ENCODE measurements around the gene SH3GL3.

SH3GL3 gene

DNA sequence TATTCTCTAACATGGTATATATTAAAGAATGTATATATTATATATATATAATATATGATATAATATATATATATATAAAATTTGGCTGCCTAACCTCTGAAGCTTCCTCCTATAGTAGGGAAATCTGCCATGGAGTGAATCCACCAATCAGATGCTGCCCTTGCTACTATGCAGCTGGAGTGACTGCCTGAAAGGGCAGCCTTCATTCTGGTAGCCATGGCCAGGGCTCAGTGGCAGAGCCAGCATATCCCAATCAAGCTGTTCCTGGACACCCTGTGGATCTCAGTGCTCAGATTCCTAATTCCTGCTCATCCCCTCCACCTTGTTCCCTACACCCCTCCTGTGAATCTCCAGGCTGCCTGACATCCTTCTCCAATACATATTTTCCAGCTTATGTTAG is 2.2 kb upstream of the SH3GL3 start:
- no peak overlapping the region for H3K27ac ChIP-seq
- TF ChIP-seq, protein P1, sequence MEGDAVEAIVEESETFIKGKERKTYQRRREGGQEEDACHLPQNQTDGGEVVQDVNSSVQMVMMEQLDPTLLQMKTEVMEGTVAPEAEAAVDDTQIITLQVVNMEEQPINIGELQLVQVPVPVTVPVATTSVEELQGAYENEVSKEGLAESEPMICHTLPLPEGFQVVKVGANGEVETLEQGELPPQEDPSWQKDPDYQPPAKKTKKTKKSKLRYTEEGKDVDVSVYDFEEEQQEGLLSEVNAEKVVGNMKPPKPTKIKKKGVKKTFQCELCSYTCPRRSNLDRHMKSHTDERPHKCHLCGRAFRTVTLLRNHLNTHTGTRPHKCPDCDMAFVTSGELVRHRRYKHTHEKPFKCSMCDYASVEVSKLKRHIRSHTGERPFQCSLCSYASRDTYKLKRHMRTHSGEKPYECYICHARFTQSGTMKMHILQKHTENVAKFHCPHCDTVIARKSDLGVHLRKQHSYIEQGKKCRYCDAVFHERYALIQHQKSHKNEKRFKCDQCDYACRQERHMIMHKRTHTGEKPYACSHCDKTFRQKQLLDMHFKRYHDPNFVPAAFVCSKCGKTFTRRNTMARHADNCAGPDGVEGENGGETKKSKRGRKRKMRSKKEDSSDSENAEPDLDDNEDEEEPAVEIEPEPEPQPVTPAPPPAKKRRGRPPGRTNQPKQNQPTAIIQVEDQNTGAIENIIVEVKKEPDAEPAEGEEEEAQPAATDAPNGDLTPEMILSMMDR (IDR thresholded peaks at IDR 0.05): no peak
- TF ChIP-seq ZFX (IDR thresholded peaks at IDR 0.05; ENCODE audit: borderline replicate concordance): no peak

DNA sequence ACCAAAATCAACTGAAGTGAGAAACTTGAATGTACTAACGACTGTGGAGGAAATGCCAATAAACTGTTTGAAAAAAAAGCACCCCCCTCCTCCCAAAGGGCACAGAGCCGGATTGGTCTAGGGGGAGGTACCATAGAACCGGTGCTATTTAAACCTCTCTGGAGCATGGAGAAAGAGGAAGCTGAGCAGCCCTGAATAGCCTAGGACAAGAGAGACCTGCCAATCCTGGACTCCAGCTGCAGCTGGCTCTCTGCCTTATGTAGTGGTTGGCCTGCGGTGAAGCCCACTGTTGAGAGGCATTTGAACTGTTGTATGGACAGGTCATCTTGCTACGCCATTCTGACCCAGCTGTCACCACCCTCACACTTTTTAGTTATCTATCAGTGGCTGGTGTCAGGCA is 1.5 kb upstream of the SH3GL3 start:
- no peak for TF ChIP-seq ZFX (IDR thresholded peaks at IDR 0.05; ENCODE audit: borderline replicate concordance)
- TF ChIP-seq, protein P1 (IDR thresholded peaks at IDR 0.05): no peak
- no peak overlapping the region for H3K27ac ChIP-seq

DNA sequence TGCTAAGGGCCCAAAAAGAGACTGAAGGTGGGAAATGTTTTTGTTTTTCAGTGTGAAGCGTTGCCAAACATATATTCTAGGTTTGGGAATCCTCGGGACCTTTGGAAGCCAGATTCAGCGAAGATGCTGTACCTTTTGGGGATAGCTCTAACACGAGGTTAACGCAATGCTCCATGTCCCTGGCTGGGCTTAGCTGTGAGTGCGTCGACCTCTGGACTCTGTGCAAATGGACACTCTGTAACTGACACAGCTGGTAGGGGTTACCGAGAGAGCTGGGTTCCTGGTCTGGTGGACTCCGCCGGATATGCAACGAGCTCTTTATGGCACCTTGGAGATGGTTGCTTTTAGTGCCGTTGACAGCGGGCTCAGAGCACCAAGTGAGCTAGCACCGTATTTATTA is 724 bp upstream of the SH3GL3 start:
- TF ChIP-seq, protein P1 (IDR thresholded peaks at IDR 0.05): no peak
- no peak for TF ChIP-seq ZFX (IDR thresholded peaks at IDR 0.05; ENCODE audit: borderline replicate concordance)
- H3K27ac ChIP-seq: no peak overlapping the region

DNA sequence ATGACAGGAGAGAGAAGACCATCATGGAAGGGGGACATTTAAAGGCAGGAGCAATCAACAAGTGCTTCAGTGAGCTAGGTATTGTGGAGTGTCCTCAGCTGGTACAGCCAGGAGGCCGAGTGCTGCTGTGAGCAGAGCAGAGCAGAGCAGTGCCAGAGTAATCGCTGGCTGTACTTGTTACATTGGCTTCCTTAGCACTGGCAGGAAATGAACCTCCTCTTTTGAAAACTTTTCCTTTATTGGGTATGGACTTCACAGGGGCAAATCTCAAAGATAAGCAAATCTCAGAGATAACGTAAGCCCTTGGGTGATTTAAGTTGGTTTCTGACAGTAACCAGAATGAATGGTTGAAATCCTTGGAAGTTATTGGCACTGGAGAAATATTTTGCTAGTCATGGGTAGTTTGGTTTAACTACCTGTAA is 2.1 kb downstream of the SH3GL3 start:
- no peak overlapping the region for H3K27ac ChIP-seq
- no peak for TF ChIP-seq ZFX (IDR thresholded peaks at IDR 0.05; ENCODE audit: borderline replicate concordance)
- TF ChIP-seq, protein P1 (IDR thresholded peaks at IDR 0.05): no peak

DNA sequence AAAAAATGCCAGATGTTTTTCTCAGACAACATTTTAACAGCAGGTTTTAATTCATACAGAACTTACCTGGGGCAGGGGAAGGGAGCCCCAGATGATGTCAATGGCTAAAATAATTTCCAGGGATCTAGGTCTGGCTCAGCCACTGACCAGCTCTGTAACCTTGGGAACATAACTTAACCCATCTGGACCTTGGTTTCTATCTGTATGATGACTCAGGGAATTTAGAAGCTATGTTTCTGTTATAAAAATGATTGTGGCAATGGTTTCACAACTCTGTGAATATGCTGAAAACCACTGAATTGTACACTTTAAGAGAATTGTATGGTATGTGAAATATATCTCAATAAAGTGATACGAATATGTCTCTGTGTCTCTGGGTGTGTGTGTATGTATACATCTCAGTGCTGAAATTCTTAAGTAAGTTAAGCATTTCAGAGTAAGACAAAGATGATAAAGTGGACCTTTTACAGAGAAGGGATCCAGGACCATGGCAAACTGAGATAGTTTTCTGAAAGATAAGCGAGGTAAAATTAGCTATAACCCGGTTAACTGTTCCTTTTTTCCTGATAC is 2.9 kb downstream of the SH3GL3 start:
- no peak overlapping the region for H3K27ac ChIP-seq
- no peak for TF ChIP-seq ZFX (IDR thresholded peaks at IDR 0.05; ENCODE audit: borderline replicate concordance)
- TF ChIP-seq, protein P1 (IDR thresholded peaks at IDR 0.05): no peak

DNA sequence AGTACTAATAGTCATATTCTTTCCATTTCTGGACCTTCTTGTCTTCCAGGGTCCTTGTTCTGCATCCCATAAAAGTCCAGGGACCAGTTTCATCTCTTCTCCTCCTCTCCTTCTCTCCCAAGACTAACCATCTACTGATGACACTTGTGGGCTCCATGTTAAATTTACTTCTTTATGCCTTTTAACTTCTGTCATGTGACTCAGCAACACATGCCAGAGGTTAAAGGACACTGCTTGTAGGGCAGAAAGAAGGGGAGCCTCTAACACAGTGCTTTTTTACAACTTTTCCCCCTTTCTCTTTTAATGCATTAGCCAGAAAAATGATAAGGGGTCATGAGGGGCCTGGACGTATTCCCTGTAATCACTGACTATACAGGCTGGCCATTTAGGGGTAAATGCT is 10.0 kb downstream of the SH3GL3 start:
- no peak overlapping the region for H3K27ac ChIP-seq
- no peak for TF ChIP-seq ZFX (IDR thresholded peaks at IDR 0.05; ENCODE audit: borderline replicate concordance)
- TF ChIP-seq, protein P1 (IDR thresholded peaks at IDR 0.05): no peak

DNA sequence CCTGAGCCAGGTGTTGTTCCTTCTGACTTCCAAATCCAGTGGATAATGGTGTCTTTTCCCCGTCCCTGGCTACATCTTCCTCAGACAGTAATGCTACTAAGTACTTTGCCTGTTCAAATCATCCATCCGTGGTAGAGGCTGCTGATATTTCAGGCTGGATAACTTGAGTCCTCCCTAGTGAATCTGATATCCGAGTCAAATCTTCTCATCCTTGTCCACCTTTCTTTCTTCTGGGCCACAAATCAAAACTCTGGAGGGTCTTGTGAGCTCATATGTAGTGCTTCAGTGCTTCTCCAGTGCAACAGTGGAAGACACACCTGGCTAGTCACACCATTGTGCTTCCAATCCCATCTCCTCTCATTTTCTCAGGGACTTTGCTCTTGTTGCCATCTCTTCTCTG is 11.2 kb downstream of the SH3GL3 start:
- TF ChIP-seq, protein P1 (IDR thresholded peaks at IDR 0.05): no peak
- TF ChIP-seq ZFX (IDR thresholded peaks at IDR 0.05; ENCODE audit: borderline replicate concordance): no peak
- no peak overlapping the region for H3K27ac ChIP-seq

Data from 22Rv1 (cell line).